GM04504 (cell line): Measurements from ENCODE around the gene CES4A.
"Not testable (repeated sequence)": the region's sequence is repeated elsewhere in the genome, so short reads cannot be mapped to it uniquely, and the experiment has no call there.

Source experiments
- DNase-seq: peaks from one replicate; pipeline ENCODE4 v3.0.0-alpha.2; 2012; ENCODE audit warnings: low read depth

The CES4A gene

GRCh38 chr16:67022531-67023214 lies 34.3 kb downstream of the CES4A start:
- DNase-seq = no peak

- DNase-seq = no peak
These were observed 35.3 kb downstream of the CES4A start for GRCh38 chr16:67023689-67024088.

DNA sequence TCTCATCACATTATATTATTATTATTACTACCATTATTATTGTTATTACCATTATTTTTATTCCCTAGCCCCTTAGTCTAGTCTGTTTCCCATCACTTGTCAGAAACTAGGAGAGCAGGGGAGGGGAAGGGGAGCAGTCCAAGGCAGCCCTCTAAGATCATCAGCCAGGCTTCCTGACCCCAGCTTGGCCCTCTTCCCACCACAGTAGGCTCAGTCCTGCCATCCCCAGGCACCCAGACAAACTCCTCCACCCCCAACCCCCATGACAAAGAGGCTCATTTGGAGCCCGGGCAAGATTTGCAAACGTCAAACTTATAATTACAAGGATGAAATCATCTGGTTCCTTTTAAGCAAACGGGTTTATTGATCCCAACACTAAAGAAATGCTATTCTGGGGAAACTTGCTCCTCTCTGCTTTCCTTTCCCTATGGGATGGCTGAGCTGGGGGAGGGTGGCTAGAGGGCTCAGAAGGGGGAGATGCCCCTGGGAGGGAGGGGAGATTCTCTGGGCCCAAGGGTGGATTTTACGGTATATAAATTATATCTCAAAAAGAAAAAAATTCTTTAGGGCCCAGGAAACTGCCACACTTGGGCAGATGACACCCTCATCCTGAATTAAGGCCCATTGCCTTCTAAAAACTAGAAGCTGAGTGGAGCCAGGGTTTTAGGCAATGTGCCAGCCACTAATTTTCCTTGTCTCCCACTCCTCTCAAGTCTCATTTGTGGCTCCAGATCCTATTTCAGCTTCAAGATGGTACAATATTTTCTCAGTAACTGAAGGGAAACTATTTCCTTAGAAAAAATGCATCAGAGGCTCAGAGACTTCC lies 36.2 kb downstream of the CES4A start:
- DNase-seq = no peak

GRCh38 chr16:67025210-67025550 lies 36.8 kb downstream of the CES4A start:
- no peak for DNase-seq

GRCh38 chr16:67026570-67026969 lies 38.2 kb downstream of the CES4A start:
- no peak for DNase-seq

- DNase-seq = no peak
These were observed 38.7 kb downstream of the CES4A start for GRCh38 chr16:67027046-67027445.

DNA sequence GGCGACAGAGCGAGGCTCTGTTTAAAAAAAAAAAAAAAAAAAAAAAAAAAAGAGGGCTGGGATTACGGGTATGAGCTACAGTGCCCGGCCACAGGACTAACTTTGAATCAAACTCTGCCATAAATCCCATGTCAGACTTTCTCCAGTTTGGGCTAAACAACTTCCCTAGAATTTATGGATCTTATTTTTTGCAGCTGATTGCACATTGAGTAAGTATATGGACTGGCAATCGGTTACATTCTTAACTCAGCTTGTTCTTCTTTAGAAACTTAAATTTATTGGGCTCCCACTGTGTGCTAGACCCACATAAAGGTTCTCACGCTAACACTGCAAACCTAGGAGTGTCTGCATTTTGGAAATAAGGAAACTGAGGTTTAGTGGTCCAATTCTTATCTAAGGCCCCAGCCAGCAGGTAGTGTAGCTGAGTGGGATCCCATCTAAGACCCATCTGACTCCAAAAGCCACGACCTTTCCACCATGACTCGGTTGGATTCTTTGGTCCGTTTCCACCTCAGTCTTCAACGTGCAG lies 39.8 kb downstream of the CES4A start:
- no peak for DNase-seq

GRCh38 chr16:67028696-67029253 lies 40.4 kb downstream of the CES4A start, which contains the start of gene CBFB:
Gene CBFB, plus strand, starts transcription at chr16:67029149. Its CDS starts 259 bp downstream, at chr16:67029408.
- peak; percentile 79 for DNase-seq

DNA sequence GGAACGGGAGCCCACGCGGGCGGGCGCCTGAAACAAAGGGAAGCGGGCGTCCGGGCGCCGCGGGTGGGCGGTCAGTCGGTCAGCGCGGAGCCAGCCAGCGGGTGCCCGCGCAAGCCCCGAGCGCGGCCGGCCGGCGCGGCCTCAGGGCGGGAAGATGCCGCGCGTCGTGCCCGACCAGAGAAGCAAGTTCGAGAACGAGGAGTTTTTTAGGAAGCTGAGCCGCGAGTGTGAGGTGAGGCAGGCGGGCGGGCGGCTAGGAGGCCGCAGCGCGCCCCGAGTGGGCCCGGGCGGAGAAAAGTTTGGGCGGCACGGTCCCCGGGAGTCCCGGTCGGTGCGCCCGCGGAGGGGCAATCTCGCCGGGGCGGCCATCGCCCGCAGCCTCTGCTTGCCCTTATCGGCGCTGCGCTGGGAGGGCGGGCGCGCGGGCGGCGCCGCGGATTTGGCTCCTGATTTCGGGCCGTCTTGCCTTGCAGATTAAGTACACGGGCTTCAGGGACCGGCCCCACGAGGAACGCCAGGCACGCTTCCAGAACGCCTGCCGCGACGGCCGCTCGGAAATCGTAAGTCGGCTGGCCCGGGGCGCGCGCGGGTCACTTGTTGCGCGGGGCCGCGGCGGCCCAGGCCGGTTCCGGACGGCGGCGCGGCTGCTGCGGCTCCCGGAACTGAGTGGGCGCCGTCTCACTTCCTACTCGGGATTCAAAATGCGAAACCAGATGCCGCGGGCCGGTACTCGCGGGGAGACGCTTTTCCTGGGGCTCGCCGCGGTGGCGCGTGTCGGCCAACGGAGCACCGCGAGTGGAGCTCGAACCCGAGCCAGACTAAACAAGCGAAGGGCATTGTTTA lies 41.1 kb downstream of the CES4A start:
- DNase-seq = no peak

DNA sequence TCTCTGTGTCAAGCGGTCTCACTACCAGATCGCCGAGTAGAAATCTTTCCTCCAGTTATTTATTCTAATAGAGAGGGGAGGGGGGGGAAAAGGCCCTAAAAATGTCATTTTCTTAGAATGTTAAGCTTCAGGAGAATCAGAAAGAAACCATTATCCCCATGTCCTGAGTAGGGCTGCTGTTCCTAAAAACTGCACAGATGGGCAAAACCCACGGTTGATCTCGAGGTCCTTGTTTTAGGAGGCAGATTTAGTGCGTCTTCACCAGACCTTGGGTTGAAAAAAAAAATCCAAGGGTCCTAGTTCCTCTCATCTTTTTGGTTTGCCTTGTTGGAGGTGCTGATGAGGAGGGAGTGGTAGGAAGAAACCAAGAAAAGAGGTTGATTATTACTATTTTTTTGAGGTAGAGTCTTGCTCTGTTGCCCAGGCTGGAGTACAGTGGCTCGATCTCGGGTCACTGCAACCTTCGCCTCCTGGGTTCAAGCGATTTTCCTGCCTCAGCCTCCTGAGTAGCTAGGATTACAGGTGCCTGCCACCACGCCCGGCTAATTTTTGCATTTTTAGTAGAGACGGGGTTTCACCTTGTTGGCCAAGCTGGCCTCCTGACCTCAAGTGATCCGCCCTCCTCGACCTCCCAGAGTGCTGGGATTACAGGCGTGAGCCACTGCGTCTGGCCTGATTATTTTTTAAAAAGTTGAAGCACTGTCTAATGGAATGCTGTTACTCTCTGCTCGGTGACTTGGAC lies 42.0 kb downstream of the CES4A start:
- DNase-seq = no peak

DNA sequence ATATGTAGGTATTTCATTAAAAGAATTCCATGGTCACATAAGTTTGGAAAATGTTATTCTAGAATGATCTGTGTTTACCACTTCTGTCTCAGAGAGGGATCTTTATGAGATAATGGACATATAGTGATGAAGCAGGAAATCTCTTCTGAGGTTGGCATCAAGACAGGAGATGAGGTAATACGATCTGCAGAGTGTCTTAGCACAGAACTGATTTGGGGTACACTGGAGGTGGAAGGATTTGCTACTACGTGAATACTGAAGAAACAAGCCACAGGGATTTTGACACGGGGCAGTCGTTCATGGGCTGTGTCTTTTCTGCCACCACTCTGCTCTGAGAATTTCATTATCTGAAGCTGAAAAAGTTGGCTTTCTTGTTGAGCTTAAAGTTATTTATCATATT lies 46.1 kb downstream of the CES4A start:
- DNase-seq = no peak

GRCh38 chr16:67035364-67035763 lies 47.0 kb downstream of the CES4A start:
- no peak for DNase-seq

DNA sequence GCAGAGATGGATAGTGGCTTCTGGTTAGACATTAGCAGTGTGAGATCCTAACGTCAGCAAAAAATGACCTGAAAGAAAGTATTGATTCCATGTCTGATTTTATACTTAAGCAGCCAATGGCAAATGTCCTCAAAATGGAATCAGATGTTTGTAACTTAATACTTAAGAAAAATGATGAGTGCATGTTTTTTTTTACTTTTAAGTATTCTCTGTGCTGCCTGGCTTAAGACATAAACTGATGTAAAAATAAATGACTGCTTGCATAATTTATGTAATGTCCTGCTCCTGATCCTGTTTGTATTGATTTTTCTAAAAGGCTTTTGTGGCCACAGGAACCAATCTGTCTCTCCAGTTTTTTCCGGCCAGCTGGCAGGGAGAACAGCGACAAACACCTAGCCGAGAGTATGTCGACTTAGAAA lies 47.9 kb downstream of the CES4A start:
- DNase-seq = no peak

DNA sequence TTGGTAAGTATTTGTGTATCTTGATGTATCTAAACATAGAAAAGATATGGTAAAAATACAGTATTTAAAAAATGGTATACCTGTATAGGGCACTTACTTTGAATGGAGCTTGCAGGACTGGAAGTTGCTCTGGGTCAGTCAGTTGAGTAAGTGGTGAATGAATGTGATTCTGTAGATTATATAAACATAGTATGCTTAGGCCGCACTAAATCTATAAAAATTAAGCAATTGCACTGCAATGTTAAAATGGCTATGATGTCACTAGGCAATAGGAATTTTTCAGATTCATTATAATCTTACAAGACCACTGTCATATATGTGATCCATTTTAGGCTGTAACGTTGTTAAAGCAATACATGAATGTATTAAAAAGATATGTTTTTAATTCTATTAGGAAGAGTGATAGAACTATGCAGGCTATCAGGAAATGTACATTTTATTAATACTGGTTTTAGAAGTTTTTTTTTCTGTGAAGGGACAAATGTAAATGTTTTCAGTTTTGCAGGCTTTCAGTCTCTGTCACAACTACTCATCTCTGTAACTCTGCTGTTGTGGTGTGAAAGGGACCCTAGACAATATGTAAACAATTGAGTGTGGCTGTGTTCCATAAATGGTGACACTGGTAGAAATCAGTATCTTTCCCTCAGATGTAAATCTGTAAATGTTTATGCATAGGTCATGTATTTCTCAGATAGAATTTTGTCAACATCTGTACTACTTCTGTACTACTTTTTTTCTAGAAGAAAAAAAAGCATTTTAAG lies 51.1 kb downstream of the CES4A start:
- no peak for DNase-seq

- no peak for DNase-seq
These were observed 51.8 kb downstream of the CES4A start for GRCh38 chr16:67040166-67040565.

DNA sequence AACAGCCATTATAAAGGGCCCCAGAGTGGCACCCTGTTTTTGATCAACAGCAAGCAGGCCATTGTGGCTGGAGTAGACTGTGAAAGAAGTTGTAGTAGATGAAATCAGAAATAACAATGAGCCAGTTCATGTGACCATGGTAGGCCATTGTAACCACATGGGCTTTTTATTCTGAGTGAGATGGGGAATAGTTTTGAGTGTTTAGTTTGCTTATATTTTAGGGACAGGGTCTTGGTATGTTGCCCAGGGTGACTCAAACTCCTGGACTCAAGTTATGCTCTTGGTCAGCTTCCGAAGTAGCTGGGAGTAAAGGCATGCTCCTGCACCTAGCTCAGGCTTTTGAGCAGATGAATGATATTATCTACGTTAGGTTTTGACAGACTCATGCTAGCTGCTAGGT lies 52.5 kb downstream of the CES4A start:
- DNase-seq = no peak

- DNase-seq = not testable (repeated sequence)
These were observed 53.1 kb downstream of the CES4A start for GRCh38 chr16:67041520-67041919.

- DNase-seq = no peak
These were observed 55.0 kb downstream of the CES4A start for GRCh38 chr16:67043420-67043819.

GRCh38 chr16:67050796-67051195 lies 62.4 kb downstream of the CES4A start:
- DNase-seq = no peak

GRCh38 chr16:67052399-67052798 lies 64.0 kb downstream of the CES4A start:
- DNase-seq = no peak
